GM12873 (cell line): ENCODE measurements around the gene IAH1.

ENCODE experiments used
- TF ChIP-seq, protein P1 (sequence below): IDR thresholded peaks from 2 replicates; pipeline ENCODE4 v1.5.1; 2012; ENCODE audit warnings: low read depth, mild to moderate bottlenecking, moderate library complexity, low read length, control low read depth; ENCODE audit not compliant: insufficient read depth; ENCODE audit errors: missing control alignments

Gene IAH1, protein sequence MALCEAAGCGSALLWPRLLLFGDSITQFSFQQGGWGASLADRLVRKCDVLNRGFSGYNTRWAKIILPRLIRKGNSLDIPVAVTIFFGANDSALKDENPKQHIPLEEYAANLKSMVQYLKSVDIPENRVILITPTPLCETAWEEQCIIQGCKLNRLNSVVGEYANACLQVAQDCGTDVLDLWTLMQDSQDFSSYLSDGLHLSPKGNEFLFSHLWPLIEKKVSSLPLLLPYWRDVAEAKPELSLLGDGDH

DNA sequence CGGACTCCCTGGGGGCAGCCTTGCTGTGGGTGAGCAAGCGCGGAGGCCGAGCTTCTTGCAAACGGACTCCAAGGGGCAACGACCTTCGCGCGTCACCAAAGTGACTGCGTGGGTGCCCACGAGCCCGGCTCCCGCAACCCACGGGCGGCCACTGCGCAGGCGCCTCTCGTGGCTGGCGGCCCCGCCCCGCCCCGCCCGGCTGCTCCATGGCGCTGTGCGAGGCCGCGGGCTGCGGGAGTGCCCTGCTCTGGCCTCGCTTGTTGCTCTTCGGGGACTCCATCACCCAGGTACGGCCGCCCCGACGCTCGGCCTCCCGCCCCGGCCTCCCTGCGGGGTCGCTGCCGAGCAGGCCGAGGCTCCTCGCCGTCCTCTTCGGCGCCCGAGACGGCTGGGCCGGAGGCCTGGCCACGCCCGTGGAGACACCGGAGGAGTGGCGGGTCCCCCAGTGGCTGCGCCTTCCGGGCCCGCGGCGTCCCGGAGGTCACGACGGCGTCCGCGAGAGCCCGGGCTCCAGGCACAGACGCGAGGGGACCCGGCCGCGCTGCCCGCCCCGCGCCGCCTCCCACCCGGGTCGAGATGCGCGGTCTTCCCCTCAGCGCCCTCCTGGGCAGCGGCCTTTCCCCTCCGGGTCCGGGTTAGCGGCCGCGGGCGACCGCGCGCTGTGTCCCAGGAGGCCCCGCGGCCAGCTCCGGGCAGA lies at the start of gene IAH1:
Gene IAH1, plus strand, starts transcription at position 191 of the 697 bp plus-strand sequence. Its CDS starts 16 bp downstream, at position 207.
- TF ChIP-seq, protein P1, sequence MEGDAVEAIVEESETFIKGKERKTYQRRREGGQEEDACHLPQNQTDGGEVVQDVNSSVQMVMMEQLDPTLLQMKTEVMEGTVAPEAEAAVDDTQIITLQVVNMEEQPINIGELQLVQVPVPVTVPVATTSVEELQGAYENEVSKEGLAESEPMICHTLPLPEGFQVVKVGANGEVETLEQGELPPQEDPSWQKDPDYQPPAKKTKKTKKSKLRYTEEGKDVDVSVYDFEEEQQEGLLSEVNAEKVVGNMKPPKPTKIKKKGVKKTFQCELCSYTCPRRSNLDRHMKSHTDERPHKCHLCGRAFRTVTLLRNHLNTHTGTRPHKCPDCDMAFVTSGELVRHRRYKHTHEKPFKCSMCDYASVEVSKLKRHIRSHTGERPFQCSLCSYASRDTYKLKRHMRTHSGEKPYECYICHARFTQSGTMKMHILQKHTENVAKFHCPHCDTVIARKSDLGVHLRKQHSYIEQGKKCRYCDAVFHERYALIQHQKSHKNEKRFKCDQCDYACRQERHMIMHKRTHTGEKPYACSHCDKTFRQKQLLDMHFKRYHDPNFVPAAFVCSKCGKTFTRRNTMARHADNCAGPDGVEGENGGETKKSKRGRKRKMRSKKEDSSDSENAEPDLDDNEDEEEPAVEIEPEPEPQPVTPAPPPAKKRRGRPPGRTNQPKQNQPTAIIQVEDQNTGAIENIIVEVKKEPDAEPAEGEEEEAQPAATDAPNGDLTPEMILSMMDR, result no peak

DNA sequence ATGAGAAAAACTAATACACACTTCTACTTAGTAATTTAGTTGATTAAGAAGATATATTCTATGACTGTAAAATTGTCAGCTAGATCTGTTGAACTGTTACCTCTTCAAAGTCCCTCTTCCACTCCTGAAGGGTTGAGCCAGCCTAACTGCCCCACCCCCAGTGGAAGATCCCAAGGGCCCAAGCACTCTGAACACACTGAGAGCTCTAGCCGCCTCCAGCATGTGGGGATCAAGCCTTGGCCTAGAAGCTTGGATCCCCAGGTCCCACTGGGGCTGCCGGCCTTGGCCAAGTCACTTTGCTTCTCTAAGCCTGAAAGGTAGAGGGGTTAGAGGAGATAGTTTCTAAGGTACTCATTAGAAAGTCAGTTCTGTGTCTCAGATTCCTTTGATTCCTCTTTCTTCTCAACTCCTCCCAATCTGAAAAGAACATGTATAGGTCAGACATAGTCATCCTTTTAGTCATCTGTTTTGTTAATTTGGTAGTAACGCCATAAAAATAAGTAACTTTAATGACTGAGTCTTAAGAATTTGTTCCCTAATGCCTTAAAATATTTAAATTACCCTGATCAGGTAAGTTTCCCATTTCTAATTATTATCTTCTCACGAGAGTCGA lies 45.3 kb upstream of the IAH1 start:
- TF ChIP-seq, protein P1, result no peak

DNA sequence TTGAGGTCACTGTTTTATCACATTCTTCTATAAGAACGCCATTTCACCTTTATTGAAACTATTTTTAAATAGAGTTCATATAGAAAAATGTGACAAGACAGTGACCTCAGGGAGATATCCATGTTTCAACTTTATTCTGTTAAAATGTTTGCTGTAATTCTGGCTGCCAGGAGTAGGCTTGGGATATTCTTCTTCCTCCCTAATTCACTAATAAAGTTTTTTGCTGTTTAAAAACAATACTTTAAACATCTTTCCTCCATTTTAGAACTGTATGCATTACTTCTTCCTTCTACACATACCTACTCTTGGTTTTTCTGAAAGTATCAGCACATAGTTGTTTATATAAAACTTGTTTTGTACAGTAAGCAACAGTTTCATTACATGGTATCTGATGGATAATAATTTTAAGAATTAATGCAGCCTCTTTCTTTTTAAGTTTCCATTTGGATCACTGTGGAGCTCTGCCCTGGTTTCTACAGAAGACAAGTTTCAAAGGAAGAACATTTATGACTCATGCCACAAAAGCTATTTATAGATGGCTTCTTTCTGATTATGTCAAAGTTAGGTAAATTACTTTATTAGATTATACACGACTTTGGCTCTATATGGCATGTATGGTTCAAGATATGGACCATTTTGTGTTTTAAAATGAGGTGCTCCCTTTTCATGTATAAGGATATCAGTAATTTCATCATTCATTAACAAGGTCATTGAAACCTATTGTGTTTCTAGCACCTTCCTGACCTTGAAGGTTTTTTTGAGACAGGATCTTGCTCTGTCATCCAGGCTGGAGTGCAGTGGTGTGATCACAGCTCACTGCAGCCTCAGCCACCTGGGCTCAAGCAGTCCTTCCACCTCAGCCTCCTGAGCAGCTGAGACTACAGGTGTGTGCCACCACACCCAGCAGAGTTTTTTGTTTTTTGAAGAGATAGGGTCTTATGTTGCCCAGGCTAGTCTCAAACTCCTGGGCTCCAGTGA lies 43.7 kb upstream of the IAH1 start:
- TF ChIP-seq, protein P1, result no peak

DNA sequence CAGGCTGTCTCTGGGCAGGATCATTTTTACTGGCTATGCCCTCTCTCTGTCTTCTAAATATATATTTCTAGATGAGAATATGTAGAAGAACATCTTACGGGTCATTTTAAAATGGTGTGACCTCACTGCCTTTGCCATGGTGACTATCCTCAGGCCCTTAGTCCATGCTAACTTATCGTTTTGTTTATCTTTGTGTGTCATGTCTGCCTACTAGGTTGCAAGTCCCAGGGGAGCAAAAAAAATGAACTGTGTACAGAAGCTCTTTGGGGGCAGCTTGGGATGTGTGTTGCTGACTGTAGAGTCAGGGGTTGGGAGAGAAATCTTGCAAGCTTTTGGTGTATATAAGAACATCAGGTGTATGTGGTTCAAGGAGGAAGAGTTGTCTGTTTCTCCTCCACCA lies 39.9 kb upstream of the IAH1 start:
- TF ChIP-seq, protein P1, result no peak

DNA sequence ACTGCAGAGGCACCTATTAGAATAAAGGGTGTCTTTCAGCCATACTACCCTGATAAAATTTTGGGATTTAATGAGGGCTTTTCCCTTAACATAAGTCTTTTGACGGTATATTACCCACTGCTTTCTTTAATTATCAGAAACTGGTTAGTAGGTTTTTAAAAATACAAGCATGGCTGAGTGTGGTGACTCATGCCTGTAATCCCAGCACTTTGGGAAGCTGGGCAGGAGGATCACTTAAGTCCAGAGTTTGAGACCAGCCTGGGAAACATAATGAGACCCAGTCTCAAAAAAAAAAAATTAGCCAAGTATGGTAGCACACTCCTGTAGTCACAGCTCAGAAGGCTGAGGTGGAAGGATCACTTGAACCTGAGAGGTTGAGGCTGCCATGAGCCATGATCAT lies 34.8 kb upstream of the IAH1 start:
- TF ChIP-seq, protein P1, result no peak

DNA sequence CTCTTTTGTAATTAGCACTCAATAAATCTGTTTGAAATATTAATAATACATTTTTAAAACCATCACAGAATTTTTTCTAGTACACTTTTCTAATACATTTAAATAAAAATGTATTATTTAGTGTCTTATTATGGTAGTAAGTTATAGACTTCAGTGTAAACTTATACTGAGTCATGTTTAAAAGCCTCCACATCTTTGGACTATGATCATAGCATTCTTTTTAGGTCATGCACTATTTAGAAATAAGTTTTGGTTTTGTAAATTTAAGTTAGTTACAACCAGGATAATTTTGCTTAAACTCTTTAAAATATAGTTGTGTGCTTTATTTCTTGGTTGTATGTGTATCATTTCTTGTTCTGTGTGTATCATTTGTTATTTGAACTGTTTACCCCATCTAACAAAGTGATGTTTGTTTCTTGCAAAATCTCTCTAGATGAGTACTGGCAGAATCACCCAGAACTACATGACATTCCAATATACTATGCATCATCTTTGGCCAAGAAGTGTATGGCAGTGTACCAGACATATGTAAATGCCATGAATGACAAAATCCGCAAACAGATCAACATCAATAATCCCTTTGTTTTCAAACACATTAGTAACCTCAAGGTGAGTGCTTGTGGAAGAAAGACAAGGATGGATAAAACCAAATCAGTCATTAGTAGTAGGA lies 34.2 kb upstream of the IAH1 start:
- TF ChIP-seq, protein P1, result no peak
